NCI-H524 treated with DMSO at 0.1 percent for 48 hours (cell line): ENCODE measurements around the gene SIPA1L2.

Experiments
- DNase-seq: peaks from one replicate; lab custom pipeline; 2025; lab: John Stamatoyannopoulos, UW

SIPA1L2 gene

GRCh38 chr1:232643251-232643650 is 13.3 kb upstream of the SIPA1L2 start:
- DNase-seq: no peak

- no peak for DNase-seq
Measured at GRCh38 chr1:232641507-232641906, 11.6 kb upstream of the SIPA1L2 start.

GRCh38 chr1:232636799-232637198 is 6.9 kb upstream of the SIPA1L2 start:
- DNase-seq: no peak

- DNase-seq: no peak
Measured at GRCh38 chr1:232635778-232636356, 5.9 kb upstream of the SIPA1L2 start.

- DNase-seq: no peak
Measured at GRCh38 chr1:232635279-232635678, 5.3 kb upstream of the SIPA1L2 start.

GRCh38 chr1:232634096-232634495 is 4.2 kb upstream of the SIPA1L2 start:
- DNase-seq: no peak

GRCh38 chr1:232630894-232631195 is 912 bp upstream of the SIPA1L2 start:
- DNase-seq: no peak

GRCh38 chr1:232629250-232630046 is 485 bp downstream of the SIPA1L2 start:
- DNase-seq: no peak

- DNase-seq: no peak
Measured at GRCh38 chr1:232628335-232629249, 1.3 kb downstream of the SIPA1L2 start.

- DNase-seq: peak; percentile 40
Measured at GRCh38 chr1:232627645-232628334, 2.1 kb downstream of the SIPA1L2 start.

GRCh38 chr1:232627171-232627570 is 2.8 kb downstream of the SIPA1L2 start:
- DNase-seq: no peak

- DNase-seq: no peak
Measured at GRCh38 chr1:232626452-232626851, 3.5 kb downstream of the SIPA1L2 start.

- DNase-seq: no peak
Measured at GRCh38 chr1:232625319-232625868, 4.5 kb downstream of the SIPA1L2 start.

GRCh38 chr1:232624546-232625281 is 5.2 kb downstream of the SIPA1L2 start:
- DNase-seq: no peak

- DNase-seq: no peak
Measured at GRCh38 chr1:232622981-232623380, 7.0 kb downstream of the SIPA1L2 start.

GRCh38 chr1:232622378-232622777 is 7.6 kb downstream of the SIPA1L2 start:
- no peak for DNase-seq

GRCh38 chr1:232621050-232621449 is 8.9 kb downstream of the SIPA1L2 start:
- DNase-seq: no peak

GRCh38 chr1:232620356-232620969 is 9.5 kb downstream of the SIPA1L2 start:
- DNase-seq: no peak

GRCh38 chr1:232617237-232617636 is 12.7 kb downstream of the SIPA1L2 start:
- DNase-seq: no peak

GRCh38 chr1:232615306-232615800 is 14.6 kb downstream of the SIPA1L2 start:
- DNase-seq: no peak

- no peak for DNase-seq
Measured at GRCh38 chr1:232614811-232615210, 15.1 kb downstream of the SIPA1L2 start.
